ENCODE measurements around the gene MDN1.

The MDN1 gene

GRCh38 chr6:89680551-89680950, 139.0 kb downstream of the MDN1 start:
- no peak for TF ChIP-seq CTCF (IDR thresholded peaks at IDR 0.05)

GRCh38 chr6:89680150-89680549, 139.4 kb downstream of the MDN1 start:
- no peak for TF ChIP-seq CTCF (IDR thresholded peaks at IDR 0.05)

DNA sequence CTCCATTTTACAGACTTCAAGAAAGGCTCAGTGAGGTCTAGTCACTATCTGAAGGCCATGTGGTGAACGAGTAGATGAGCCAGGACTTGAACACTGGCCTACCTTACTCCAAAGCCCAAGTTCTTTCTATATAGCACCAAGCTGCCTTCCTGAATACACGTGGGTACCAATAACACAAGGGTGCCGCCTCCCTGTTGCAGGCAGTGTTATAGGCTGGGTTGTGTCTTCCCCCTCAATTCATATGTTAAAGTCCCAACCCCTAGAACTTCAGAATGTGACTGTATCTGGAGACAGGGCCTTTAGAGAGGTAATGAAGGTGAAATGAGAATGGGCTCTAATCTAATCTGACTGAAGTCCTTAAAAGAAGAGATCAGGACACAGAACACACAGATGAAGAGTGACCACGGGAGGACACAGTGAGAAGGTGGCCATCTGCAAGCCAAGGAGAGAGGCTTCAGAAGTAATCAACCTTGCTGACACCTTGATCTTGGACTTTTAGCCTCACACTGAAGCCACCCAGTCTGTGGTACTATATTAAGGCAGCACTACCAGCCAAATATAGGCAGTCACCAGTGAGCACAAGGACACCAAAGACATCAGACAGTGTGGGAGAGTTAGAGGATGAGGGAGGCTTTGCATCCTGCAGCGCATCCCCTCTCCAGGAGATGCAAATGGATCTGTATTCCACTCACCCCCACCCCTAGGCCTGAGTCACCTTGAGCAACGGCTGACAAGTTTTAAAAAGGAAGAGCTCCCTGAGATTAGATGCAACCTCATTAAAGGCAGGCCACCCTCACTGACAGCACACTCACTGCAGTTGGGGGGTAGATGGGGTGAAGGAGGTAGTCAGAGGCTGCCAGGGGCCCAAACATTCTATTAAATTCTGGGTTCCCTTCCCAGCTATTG, 140.1 kb downstream of the MDN1 start:
- no peak for TF ChIP-seq CTCF (IDR thresholded peaks at IDR 0.05)

DNA sequence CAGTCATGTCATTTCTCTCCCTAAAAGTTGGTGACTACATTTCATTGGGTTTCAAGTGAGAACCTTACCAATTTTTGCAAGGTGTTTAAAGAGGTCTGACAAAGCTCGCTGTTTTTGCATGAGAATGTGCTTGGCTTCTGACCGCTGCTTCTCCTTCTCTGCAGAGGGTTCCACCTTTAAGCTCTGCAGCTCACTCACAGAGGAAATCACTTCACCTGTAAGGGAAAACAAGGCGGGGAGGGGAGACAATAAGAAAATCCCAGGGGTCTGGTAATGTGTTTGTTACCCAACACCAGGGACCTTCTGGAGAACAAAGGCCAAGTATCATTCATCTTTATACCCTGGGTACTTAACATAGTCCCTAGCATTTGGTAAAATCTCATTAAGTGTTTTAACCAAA, 141.1 kb downstream of the MDN1 start:
- no peak for TF ChIP-seq CTCF (IDR thresholded peaks at IDR 0.05)

DNA sequence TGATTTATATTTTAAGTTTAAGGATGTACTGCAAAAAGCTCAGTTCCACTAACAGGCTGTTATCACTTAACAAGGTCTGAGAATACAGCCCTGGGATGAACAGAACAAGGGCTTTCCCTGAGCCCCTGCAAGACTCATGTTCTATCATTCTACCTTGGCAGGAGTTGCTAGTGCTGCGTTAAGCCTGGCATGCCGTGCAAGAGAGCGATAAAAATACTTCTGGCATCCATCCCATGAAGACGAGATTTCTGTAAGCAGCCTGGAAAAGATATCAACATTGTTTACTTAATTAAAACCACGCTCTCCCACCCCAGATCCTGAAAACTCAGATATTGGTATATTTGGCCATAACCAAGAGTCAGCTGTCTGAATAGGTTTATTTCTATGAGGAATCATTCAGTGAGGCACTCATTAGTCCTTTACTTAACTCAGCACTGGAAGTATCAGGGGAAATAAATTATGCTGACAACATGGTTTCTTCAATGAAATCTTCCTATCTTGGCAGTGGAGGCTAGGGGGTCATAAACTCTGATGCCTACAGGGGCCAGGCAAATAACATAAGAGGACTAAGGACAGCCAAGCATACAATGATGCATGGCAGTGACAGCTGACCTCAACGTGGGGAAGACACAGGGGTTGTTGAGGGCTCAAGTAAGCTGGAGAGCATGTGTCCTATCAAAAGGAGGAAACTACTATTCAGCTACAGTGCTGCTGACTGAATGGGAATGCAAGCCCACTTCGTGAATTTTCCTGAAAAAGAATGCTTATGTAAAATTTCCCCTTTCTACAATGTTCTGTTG, 143.4 kb downstream of the MDN1 start:
- no peak for TF ChIP-seq CTCF (IDR thresholded peaks at IDR 0.05)

DNA sequence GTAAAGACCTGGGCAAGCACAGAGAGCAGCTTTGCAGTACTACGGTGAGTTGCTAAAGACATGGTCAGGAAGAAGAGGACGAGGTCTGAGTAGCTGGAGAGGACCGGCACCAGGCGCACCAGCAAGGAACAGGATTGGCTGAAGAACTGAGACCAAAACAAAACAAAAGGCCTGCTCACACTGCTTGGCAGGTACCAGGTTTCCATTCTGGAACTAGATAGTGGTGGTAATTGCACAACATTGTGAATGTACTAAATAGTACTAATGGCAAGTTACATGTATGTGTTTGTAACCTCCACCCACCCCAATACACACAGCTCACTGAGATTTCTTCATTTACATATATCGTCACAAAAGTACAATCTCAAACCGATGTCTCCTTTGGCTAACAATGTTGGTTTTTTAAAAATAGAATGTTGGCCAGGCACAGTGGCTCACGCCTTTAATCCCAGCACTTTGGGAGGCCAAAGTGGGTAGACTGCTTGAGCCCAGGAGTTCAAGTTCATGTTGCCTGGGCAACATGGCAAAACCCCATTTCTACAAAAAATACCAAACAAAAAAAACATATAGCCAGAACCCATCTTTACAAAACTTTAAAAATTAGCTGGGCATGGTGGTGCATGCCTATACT, 148.5 kb downstream of the MDN1 start:
- TF ChIP-seq CTCF (IDR thresholded peaks at IDR 0.05), result no peak

DNA sequence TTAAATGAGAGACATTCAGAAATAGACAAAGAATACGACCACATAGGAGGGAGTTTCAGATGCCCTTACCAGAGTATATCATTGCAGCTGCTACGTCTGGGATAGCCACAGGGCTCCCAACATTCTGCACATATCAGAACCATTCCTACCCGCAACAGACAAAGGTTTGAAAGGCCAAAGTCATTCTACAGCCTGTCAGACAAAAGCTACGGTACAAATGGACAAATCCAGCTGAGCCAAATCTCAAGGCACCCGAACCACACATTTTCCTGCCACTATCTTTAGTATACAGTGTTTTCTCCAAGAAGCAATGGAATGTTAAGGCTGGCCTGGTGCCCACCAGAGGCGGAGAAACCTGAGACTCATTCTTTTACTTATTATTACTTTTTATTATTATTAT, 150.6 kb downstream of the MDN1 start:
- no peak for TF ChIP-seq CTCF (IDR thresholded peaks at IDR 0.05)
